ENCODE data around the gene MYO18B. TPM values are rescaled to one million over a fixed set of nuclear protein-coding genes. Genes with fewer than 3 reads are reported as not detected.

The MYO18B gene
- total and polyA plus RNA-seq, 2 donors (not counting 1 experiment from before 2014, with no cell fraction given), result 0.15 TPM; not detected in 1

GRCh38 chr22:26068571-26068970 is 326.6 kb downstream of the MYO18B start:
- no peak for DNase-seq
- Mint-ChIP-seq H3K4me1 (no peaks in the 10 kb centered on the region), H3K27me3 (peaks cover 29% of the 10 kb centered on the region), H3K9me3 (ENCODE audit: insufficient read depth) (no peaks in the 10 kb centered on the region), H3K27ac (no peak overlapping the region), H3K4me3 (no peak overlapping the region)
- H3K9ac ChIP-seq (ENCODE audit: low read length), result no peak overlapping the region
- H3K4me2 ChIP-seq (replicated peaks; ENCODE audit: low read depth, low read length, poor library complexity, severe bottlenecking), result no peak overlapping the region
- H3K9me3 ChIP-seq (ENCODE audit: control extremely low read depth in 1 of 3, control insufficient read depth in 2 of 3, insufficient read depth in 1 of 3, low read length in 2 of 3), result no peaks in the 10 kb centered on the region
- intact Hi-C loops (cut with micrococcal nuclease), result no loop called here
- peaks cover 0 to 18% (median 2%) of the 10 kb centered on the region in 4 experiments for H3K27me3 ChIP-seq (replicated peaks in 1 of 4; ENCODE audit: control extremely low read depth in 1 of 4, control insufficient read depth in 3 of 4, insufficient read depth in 4 of 4, low read length in 3 of 4)
- no peak for TF ChIP-seq EZH2 (IDR thresholded peaks at IDR 0.05; ENCODE audit: borderline replicate concordance, insufficient read depth, low read depth, low read length, poor library complexity, severe bottlenecking)
- no peak for TF ChIP-seq CTCF (IDR thresholded peaks at IDR 0.05)
- 40% methylated on average over 1 of the region's 3 CpGs for WGBS (ENCODE audit: insufficient coverage)
- ChIA-PET CTCF (no interaction called here), POLR2A (no interaction called here)
- no peaks in the 10 kb centered on the region for H3K4me1 ChIP-seq (ENCODE audit: control insufficient read depth in 2 of 2, insufficient read depth in 2 of 2, low read length in 2 of 2)
- H3K36me3 ChIP-seq (replicated peaks in 1 of 2; ENCODE audit: control extremely low read depth in 1 of 2, control insufficient read depth in 1 of 2, extremely low read depth in 1 of 2, insufficient read depth in 2 of 2, low read length in 1 of 2), result no peaks in the 10 kb centered on the region
- no peaks in the 10 kb centered on the region for H3K79me2 ChIP-seq (ENCODE audit: control insufficient read depth, insufficient read depth, low read length)
- H3K27ac ChIP-seq (ENCODE audit: low read length in 2 of 2), result no peak overlapping the region
- H2AFZ ChIP-seq (ENCODE audit: insufficient read depth, low read depth, low read length, poor library complexity, severe bottlenecking), result no peak overlapping the region
- H3K4me3 ChIP-seq (ENCODE audit: control extremely low read depth in 1 of 5, extremely low read depth in 1 of 5, insufficient read depth in 1 of 5, low read depth in 2 of 5, low read length in 4 of 5), result no peak overlapping the region
- ATAC-seq (ENCODE audit: low read depth), result no peak
- H4K20me1 ChIP-seq (ENCODE audit: control insufficient read depth, insufficient read depth, low read length, poor library complexity, severe bottlenecking), result no peaks in the 10 kb centered on the region

- Mint-ChIP-seq H3K9me3 (ENCODE audit: insufficient read depth) (no peaks in the 10 kb centered on the region), H3K27ac (no peak overlapping the region), H3K4me3 (no peak overlapping the region), H3K27me3 (peaks cover 38% of the 10 kb centered on the region), H3K4me1 (no peaks in the 10 kb centered on the region)
- Histone ChIP-seq H4K20me1 (ENCODE audit: control insufficient read depth, insufficient read depth, low read length, poor library complexity, severe bottlenecking) (no peaks in the 10 kb centered on the region), H3K27ac (ENCODE audit: low read length in 2 of 2) (no peak overlapping the region), H3K79me2 (ENCODE audit: control insufficient read depth, insufficient read depth, low read length) (no peaks in the 10 kb centered on the region), H2AFZ (ENCODE audit: insufficient read depth, low read depth, low read length, poor library complexity, severe bottlenecking) (no peak overlapping the region), H3K27me3 (replicated peaks in 1 of 4; ENCODE audit: control extremely low read depth in 1 of 4, control insufficient read depth in 3 of 4, insufficient read depth in 4 of 4, low read length in 3 of 4) (peaks cover 0 to 7% (median 2%) of the 10 kb centered on the region in 4 experiments), H3K4me1 (ENCODE audit: control insufficient read depth in 2 of 2, insufficient read depth in 2 of 2, low read length in 2 of 2) (no peaks in the 10 kb centered on the region), H3K9ac (ENCODE audit: low read length) (no peak overlapping the region), H3K9me3 (ENCODE audit: control extremely low read depth in 1 of 3, control insufficient read depth in 2 of 3, insufficient read depth in 1 of 3, low read length in 2 of 3) (no peaks in the 10 kb centered on the region), H3K4me3 (ENCODE audit: control extremely low read depth in 1 of 5, extremely low read depth in 1 of 5, insufficient read depth in 1 of 5, low read depth in 2 of 5, low read length in 4 of 5) (no peak overlapping the region), H3K4me2 (replicated peaks; ENCODE audit: low read depth, low read length, poor library complexity, severe bottlenecking) (no peak overlapping the region), H3K36me3 (replicated peaks in 1 of 2; ENCODE audit: control extremely low read depth in 1 of 2, control insufficient read depth in 1 of 2, extremely low read depth in 1 of 2, insufficient read depth in 2 of 2, low read length in 1 of 2) (no peaks in the 10 kb centered on the region)
- ChIA-PET POLR2A (no interaction called here), CTCF (no interaction called here)
- intact Hi-C loops (cut with micrococcal nuclease), result no loop called here
- DNase-seq (no peak), ATAC-seq (ENCODE audit: low read depth) (no peak)
- TF ChIP-seq EZH2 (IDR thresholded peaks at IDR 0.05; ENCODE audit: borderline replicate concordance, insufficient read depth, low read depth, low read length, poor library complexity, severe bottlenecking) (no peak), CTCF (IDR thresholded peaks at IDR 0.05) (no peak)
- no CpG with 5 or more reads among the region's 3 CpGs for WGBS (ENCODE audit: insufficient coverage)
Observed at GRCh38 chr22:26072621-26073020, 330.6 kb downstream of the MYO18B start.
